Medulla oblongata (tissue), 1 donor: Measurements from ENCODE around the gene HM13.
"Not testable (repeated sequence)": the region's sequence is repeated elsewhere in the genome, so short reads cannot be mapped to it uniquely, and the experiment has no call there.

ENCODE experiments used
- DNase-seq: peaks from one replicate; pipeline ENCODE4 v3.0.0-alpha.2; 2015; ENCODE audit errors: extremely low spot score

The HM13 gene

GRCh38 chr20:31568041-31568731, 53.9 kb downstream of the HM13 start:
- DNase-seq, result no peak

GRCh38 chr20:31568773-31569162, 54.5 kb downstream of the HM13 start:
- DNase-seq, result no peak

DNA sequence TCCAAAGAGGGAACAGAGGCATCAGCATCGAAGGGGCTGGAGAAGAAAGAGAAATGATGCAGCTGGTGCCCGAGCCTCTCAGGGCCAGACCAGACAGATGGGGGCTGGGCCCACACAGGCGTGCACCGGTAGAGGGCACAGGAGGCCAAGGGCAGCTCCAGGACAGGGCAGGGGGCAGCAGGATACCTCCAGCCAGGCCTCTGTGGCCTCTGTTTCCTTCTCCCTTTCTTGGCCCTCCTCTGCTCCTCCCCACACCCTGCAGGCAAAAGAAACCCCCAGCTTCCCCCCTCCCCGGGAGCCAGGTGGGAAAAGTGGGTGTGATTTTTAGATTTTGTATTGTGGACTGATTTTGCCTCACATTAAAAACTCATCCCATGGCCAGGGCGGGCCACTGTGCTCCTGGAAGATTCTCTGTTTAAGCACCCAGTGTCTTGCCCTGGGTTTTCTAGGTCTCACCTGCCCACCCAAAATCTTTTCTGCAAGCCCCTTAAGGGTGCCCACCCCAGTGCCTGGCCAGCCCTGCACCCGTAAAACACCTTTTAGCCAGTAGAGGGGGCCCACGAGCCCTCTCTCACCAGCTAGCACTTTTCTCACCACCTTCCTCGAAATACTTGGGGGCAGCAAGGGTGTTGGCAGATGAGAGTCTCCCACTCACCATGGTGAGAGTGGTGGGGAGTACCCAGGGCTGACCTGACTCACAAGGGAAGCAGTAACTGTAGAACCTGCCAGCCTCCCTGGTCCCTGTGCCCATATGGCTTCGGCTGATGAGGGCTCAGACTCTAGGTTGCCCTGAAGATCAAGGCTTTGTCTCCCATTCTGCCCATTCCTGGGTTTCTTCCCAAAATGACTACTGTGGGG, 55.1 kb downstream of the HM13 start:
- peak; percentile 63 for DNase-seq

GRCh38 chr20:31570021-31570463, 55.8 kb downstream of the HM13 start:
- no peak for DNase-seq

DNA sequence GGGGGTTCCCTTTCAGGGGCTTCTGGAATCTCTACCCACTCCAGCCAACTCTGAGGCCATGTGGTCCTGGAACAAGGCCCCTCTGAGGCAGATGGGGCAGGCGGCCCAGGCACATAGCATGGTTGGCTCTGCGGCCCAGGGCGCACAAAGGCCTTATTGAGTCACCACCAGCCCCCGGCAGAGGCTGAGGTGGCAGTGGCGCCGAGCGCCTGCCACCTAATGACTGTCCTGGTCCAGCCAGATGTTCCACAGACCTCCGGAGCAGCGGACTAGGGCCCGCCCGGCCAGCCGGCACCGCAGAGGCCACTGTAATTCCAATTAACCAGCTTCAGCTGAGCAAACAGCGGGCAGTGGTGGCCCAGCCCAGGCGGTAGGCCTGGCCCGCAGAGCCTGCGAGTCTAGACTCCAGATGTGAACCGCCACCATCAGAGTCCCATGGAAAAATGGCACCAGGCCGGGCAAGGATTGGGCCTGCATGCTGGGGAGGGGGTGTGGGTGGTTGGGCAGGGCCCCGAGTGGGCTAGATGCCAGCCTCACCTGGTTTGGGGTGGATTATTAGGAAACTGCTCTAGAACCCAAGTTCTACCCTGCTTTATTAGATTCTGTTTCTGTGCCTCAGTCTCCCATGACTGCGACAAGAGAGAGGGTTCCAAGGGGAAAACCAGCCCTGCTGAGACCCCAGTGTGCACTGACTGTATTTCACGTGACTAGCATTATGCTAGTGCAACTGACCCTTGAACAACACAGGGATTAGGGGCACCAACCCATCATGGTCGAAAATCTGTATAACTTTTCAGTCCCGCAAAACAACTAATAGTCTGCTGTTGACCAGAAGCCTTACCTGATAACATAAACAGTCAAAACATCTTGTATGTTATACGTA, 56.7 kb downstream of the HM13 start:
- DNase-seq, result peak; percentile 94

GRCh38 chr20:31572042-31572700, 57.9 kb downstream of the HM13 start:
- DNase-seq, result no peak

- peak; percentile 94 for DNase-seq
These were observed 58.7 kb downstream of the HM13 start for GRCh38 chr20:31572701-31573554.

DNA sequence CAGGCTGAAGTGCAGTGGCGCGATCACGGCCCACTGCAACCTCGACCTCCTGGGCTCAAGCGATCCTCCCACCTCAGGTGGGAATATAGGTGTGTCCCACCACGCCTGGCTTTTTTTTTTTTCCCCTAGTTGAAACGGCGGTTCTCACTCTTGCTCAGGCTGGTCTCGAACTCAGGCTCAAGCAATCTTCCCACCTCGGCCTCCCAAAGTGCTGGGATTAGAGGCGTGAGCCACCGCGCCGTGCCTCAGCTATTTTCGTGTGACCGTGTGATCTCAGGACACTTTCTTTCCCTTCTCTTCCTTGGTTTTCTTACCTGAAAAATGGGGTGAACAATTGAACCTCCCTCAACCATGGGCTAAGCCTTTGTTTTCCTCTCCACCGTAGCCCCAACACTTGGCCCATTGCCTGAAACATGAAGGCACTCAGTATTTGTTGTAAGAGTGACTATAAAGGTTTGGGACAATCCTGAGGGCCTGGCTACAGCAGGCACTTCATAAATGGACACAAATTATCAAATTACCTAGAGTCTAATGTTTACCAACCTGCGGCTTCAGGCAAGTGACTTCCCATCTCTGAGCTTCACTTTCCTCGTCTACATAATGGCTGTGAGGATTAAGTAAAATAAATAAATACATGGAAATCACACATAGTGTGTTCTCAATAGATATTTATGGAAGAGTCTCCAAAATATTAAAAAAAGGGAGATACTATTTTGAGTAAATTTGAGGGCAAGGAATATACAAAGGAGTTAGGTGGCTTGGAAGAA, 59.5 kb downstream of the HM13 start:
- DNase-seq, result no peak

DNA sequence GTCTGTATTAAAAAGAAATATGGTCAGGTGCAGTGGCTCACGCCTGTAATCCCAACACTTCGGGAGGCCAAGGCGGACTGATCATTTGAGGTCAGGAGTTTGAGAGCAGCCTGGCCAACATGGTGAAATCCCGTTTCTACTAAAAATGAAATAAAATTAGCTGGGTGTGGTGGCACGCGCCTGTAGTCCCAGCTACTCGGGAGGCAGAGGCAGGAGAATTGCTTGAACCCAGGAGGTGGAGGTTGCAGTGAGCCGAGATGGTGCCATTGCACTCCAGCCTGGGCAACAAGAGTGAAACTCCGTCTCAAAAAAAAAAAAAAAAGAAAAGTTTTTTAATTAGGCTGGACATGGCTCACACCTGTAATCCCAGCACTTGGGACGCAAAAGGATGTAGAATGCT, 60.7 kb downstream of the HM13 start:
- DNase-seq, result not testable (repeated sequence)

DNA sequence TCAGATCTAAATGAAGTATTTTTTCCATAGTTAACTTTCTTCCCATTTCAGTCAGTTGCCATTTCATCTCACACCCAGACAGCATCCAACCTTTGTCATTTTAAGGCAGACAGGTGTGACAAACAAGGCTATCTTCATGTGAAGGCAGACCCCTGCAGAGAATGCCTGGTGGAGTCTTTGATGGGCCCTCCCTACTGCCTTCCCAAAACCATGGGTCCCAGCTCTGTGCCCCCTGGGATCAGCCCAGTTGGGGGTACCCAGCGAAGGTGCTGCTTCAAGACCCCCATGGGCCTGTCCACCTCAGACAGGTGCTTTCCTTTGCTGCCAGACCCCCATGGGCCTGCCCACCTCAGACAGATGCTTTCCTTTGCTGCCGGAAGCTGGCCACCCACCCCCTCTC, 62.5 kb downstream of the HM13 start:
- DNase-seq, result no peak

DNA sequence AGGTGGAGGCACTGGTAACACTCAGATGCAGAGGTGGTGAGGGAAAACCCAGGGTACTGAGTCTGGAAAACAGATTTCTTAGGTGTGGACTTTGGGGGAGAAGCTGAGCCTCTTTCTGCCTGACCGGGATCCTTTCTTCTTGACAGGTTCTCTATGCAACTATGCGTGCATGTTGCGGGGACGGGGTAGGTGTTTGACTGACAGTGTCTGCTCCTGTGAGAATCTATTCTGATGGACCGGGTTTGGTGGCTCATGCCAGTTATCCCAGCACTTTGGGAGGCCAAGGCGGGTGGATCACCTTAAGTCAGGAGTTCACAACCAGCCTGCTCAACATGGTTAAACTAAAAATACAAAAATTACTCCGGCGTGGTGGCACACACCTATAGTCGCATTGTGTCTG, 63.0 kb downstream of the HM13 start:
- no peak for DNase-seq

DNA sequence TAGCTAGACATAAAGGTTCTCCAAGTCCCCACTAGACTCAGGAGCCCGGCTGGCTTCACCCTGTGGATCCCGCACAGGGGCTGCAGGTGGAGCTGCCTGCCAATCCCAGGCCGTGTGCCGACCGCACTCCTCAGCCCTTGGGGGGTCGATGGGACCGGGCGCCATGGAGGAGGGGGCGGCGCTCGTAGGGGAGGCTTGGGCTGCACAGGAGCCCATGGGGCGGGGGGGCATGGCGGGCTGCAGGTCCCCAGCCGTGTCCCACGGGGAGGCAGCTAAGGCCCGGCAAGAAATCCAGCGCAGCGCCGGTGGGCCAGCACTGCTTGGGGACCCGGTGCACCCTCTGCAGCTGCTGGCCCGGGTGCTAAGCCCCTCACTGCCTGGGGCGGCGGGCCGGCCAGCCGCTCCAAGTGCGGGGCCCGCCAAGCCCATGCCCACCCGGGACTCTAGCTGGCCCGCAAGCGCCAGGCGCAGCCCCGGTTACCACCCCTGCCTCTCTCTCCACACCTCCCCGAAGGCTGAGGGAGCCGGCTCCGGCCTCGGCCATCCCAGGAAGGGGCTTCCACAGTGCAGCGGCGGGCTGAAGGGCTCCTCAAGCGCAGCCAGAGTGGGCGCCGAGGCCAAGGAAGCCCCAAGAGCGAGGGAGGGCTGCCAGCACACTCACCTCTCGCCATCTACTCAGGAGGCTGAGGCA, 64.4 kb downstream of the HM13 start:
- no peak for DNase-seq

DNA sequence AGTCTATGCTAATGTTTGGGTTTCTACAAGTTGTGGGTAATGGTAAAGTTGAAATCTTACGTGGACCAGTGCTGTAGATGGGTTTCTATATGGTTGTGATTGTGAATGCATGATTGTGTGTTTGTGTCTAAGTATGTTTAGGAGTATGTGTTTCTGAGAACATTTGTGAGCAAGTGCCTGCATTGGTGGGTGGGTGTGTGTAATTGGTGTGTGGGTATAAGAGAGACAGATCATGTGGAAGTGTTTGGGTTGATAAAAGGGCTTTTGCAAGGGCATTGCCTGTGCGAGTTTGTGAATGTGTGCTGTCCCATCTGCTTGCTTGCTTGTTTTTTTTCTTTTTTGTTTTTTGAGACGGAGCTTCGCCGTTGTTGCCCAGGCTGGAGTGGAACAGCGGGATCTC, 65.0 kb downstream of the HM13 start:
- DNase-seq, result no peak

DNA sequence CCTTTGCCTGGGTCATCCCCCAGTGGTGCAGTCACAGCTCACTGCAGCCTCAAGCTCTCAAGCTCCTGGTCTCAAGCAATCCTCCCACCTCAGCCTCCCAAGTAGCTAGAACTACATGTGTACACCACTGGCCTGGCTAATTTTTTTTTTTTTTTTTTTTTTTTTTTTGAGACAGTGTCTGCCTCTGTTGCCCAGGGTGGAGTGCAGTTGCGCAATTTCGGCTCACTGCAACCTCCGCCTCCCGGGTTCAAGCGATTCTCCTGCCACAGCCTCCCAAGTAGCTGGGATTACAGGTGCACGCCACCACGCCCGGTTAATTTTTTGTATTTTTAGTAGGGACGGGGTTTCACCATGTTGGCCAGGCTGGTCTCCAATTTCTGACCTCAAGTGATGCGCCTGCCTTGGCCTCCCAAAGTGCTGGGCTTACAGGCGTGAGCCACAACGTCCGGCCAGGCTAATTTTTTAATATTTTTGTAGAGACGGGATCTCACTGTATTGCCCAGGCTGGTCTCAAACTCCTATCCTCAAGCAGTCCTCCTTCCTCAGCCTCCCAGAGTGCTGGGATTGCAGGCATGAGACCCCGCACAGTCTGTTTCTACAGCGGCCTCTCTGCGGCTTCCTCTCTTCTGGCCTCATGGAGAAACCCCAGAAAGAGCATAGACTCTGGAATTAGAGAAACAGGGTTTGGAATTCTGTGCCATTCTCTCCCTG, 65.9 kb downstream of the HM13 start:
- not testable (repeated sequence) for DNase-seq

DNA sequence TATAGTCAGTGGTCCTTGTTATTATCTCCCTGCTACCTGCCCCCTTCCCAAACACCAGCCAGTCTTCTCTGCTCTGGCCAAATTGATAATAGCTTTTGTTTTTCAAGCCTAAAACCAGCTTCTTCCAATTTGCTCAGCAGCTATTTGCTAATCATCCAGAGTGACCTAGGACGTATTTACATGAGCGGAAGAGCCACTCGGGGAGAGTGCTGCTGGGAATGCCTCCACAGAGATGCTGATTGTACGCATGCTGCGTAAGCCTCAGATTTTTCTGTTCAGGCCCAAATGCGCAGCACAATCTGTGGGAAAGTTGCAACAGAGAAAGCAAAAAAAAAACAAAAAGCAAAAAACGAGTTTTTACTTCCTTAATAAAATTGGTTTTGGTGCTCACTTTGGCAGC, 66.5 kb downstream of the HM13 start:
- DNase-seq, result no peak

GRCh38 chr20:31581391-31581790, 67.1 kb downstream of the HM13 start:
- no peak for DNase-seq

DNA sequence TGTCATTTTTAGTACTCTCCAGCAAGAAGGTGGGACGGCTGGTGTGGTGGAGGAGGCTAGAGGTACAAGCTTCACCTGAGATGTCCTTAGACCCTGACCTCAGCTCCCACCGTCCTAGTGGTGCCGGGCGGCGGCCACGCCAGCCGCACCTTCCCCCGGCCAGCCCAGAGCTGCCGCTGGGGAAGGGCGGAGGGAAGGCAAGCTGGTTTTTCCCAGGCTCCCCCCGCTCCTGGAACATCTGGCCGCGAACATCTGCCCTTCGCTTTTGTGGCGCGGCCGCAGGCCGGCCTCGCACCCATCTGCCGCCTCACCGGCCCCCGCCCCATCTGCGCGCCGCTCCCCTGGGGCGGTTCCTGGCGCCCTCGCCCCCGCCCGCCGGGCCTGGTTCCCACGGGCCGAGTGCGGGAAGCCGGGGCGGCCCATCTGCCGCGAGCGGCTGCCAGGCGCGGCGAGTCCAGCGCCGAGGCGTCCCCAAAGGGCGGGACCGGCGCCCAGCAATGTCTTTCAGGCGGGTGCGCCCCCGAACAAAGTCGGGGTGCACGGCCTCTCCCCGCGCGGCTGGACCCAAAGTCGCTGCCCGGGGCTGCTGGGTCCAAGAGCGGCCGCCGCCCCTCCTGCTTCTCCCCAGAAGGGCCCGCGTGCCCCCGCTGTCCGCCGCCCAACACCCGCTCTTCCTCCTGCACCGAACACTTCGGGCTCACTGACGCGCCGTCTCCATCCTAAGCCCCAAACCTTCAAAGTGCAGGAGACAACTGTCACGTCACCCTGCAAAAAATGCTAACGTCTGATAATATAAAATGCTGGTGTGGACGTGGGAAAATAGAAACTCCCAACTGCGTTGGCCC, 73.5 kb downstream of the HM13 start:
- no peak for DNase-seq
